Gastroesophageal sphincter (tissue), 4 donors: ENCODE data around the gene UGT1A5. TPM values are rescaled to one million over a fixed set of nuclear protein-coding genes. Genes with fewer than 3 reads are reported as not detected.

Experiments used
- ATAC-seq: fragments of 150-250 bp; one replicate; pipeline ENCODE4 v1.9.1; 2016; ENCODE audit warnings: mild to moderate bottlenecking, moderate library complexity
- H3K27ac ChIP-seq, 4 donors: fragments of 200-600 bp; sonication (generic) in 3 of 4; 1 replicate in 3 of 4; 2 replicates in 1 of 4; pipeline ENCODE4 v1.5.1; 2016 to 2019
- H3K27me3 ChIP-seq: fragments of 200-600 bp; sonication (generic); one replicate; pipeline ENCODE4 v1.5.1; 2019
- H3K36me3 ChIP-seq, 2 donors: fragments of 200-600 bp; sonication (generic); one replicate each; pipeline ENCODE4 v1.5.1; 2019; ENCODE audit warnings: control low read depth in 1 of 2
- H3K4me1 ChIP-seq, 3 donors: fragments of 200-600 bp; sonication (generic); 1 replicate in 2 of 3; 2 replicates in 1 of 3; pipeline ENCODE4 v1.5.1; 2016 to 2019; ENCODE audit warnings: control low read depth in 2 of 3
- H3K4me3 ChIP-seq, 2 donors: fragments of 200-600 bp; sonication (generic); one replicate each; pipeline ENCODE4 v1.5.1; 2019; ENCODE audit warnings: mild to moderate bottlenecking in 1 of 2, moderate library complexity in 1 of 2
- H3K9me3 ChIP-seq, 3 donors: fragments of 200-600 bp; sonication (generic); one replicate each; pipeline ENCODE4 v1.5.1; 2017 to 2019; ENCODE audit warnings: control low read depth in 2 of 3
- CTCF ChIP-seq, 4 experiments: fragments of 200-600 bp in 2 of 4; fragments of 450-650 bp in 2 of 4; sonication (generic) in 1 of 4; IDR thresholded peaks; one replicate each; pipeline ENCODE4 v1.5.1; 2017 to 2019; ENCODE audit warnings: antibody characterized with exemption in 4 of 4, mild to moderate bottlenecking in 2 of 4, moderate library complexity in 2 of 4
- EP300 ChIP-seq: sonication (generic); formaldehyde crosslinking; IDR thresholded peaks from one replicate; pipeline ENCODE4 v1.6.1; 2017; ENCODE audit warnings: antibody characterized with exemption, mild to moderate bottlenecking
- POLR2A ChIP-seq, 2 donors: fragments of 450-650 bp; IDR thresholded peaks; one replicate each; pipeline ENCODE4 v1.6.1; 2017; ENCODE audit warnings: antibody characterized with exemption in 2 of 2, mild to moderate bottlenecking in 2 of 2, moderate library complexity in 1 of 2
- POLR2AphosphoS5 ChIP-seq: sonication (generic); formaldehyde crosslinking; IDR thresholded peaks from one replicate; pipeline ENCODE4 v1.6.1; 2017; ENCODE audit warnings: antibody characterized with exemption
- WGBS, 2 donors: methylation state at CpG; one replicate each; pipeline ENCODE4 v1.1.5; 2018; ENCODE audit warnings: low coverage in 1 of 2; 5-methylcytosine and 5-hydroxymethylcytosine counted together
- total RNA-seq, 4 donors: library from RNA; depleted of rRNA; stranded (reverse); fragments of >200 nt; gene quantifications; one replicate each; pipeline ENCODE4 v1.1.0, GENCODE V29; 2016

UGT1A5 gene
- total RNA-seq, 4 donors from 2014 or later = not detected

GRCh38 chr2:233688341-233688740 lies 24.4 kb upstream of the UGT1A5 start:
- no peaks in the 10 kb centered on the region for H3K9me3 ChIP-seq
- ATAC-seq = no peak
- no peak for TF ChIP-seq POLR2AphosphoS5
- TF ChIP-seq EP300 = no peak
- TF ChIP-seq CTCF (IDR thresholded peaks at IDR 0.05) = no peak
- no peak for TF ChIP-seq POLR2A (IDR thresholded peaks at IDR 0.05)
- no peaks in the 10 kb centered on the region for H3K4me1 ChIP-seq
- no peak overlapping the region for H3K27ac ChIP-seq
- H3K27me3 ChIP-seq = peaks cover 6% of the 10 kb centered on the region
- H3K36me3 ChIP-seq = no peaks in the 10 kb centered on the region
- 69 to 78% methylated on average over 4 of the region's 5 CpGs for WGBS, 2 donors
- no peak overlapping the region for H3K4me3 ChIP-seq

GRCh38 chr2:233689031-233689430 lies 23.7 kb upstream of the UGT1A5 start:
- H3K4me3 ChIP-seq = no peak overlapping the region
- no peaks in the 10 kb centered on the region for H3K4me1 ChIP-seq
- no peak for ATAC-seq
- peaks cover 6% of the 10 kb centered on the region for H3K27me3 ChIP-seq
- no peak for TF ChIP-seq CTCF (IDR thresholded peaks at IDR 0.05)
- no peak for TF ChIP-seq EP300
- no peak for TF ChIP-seq POLR2AphosphoS5
- no peak for TF ChIP-seq POLR2A (IDR thresholded peaks at IDR 0.05)
- H3K9me3 ChIP-seq = no peaks in the 10 kb centered on the region
- no peak overlapping the region for H3K27ac ChIP-seq
- no peaks in the 10 kb centered on the region for H3K36me3 ChIP-seq

- H3K27me3 ChIP-seq = peaks cover 6% of the 10 kb centered on the region
- no peaks in the 10 kb centered on the region for H3K4me1 ChIP-seq
- H3K4me3 ChIP-seq = no peak overlapping the region
- H3K36me3 ChIP-seq = no peaks in the 10 kb centered on the region
- H3K27ac ChIP-seq = no peak overlapping the region
- no peaks in the 10 kb centered on the region for H3K9me3 ChIP-seq
- TF ChIP-seq CTCF (IDR thresholded peaks at IDR 0.05) (no peak), POLR2AphosphoS5 (no peak), EP300 (no peak), POLR2A (IDR thresholded peaks at IDR 0.05) (no peak)
- ATAC-seq = no peak
- 6 to 23% methylated on average over 3 of the region's 3 CpGs for WGBS, 2 donors
These were observed 23.2 kb upstream of the UGT1A5 start for GRCh38 chr2:233689501-233689900.

GRCh38 chr2:233690444-233690843 lies 22.3 kb upstream of the UGT1A5 start:
- ATAC-seq = no peak
- 50 to 66% methylated on average over 2 to 4 of the region's 4 CpGs for WGBS, 2 donors

More at GRCh38 chr2:233690444-233690843, 22.3 kb upstream of the UGT1A5 start:
- Histone ChIP-seq H3K27me3 (peaks cover 6% of the 10 kb centered on the region), H3K4me1 (no peaks in the 10 kb centered on the region), H3K9me3 (no peaks in the 10 kb centered on the region), H3K4me3 (no peak overlapping the region), H3K27ac (no peak overlapping the region), H3K36me3 (no peaks in the 10 kb centered on the region)
- TF ChIP-seq EP300 (no peak), POLR2AphosphoS5 (no peak), POLR2A (IDR thresholded peaks at IDR 0.05) (no peak), CTCF (IDR thresholded peaks at IDR 0.05) (no peak)
